Heart left ventricle (tissue), 13 donors: ENCODE data around the gene CBFA2T3.

Source experiments
- CTCF ChIP-seq, 12 donors: fragments of 200-600 bp; sonication (generic) in 4 of 12; IDR thresholded peaks; one replicate each; pipeline versions ENCODE4 v1.5.0 to v1.8.0; 2018 to 2022; ENCODE audit warnings: antibody characterized with exemption in 12 of 12, mild to moderate bottlenecking in 5 of 12
- POLR2A ChIP-seq, 2 donors: fragments of 450-650 bp; IDR thresholded peaks; one replicate each; pipeline ENCODE4 v1.6.1; 2017; ENCODE audit warnings: antibody characterized with exemption in 2 of 2, mild to moderate bottlenecking in 2 of 2, moderate library complexity in 2 of 2
- donor health status: ischemic (EF 13 %, LVEDD 7.1; RV severe dilation, severe dysfunction).
- donor health status: DM: no; HTN: yes; CAD: no.
- donor health status: DM: no; HTN: no; CAD: no.
- donor health status: ischemic (EF 25% LVEDD 6.9; RV normal size, moderate dysfunction).
- donor health status: ischemic (EF 25% LVEDD 5.7; RV mildly dilated, moderate dysfunction).
- donor health status: ischemic (EF 35%, LVEDD 5.7; RV mildly dilated, moderate dysfunction).
- donor health status: nonischemic (EF 11% LVEDD 7.7; RV severe dilation, severe dysfunction).
- donor health status: DM: yes; HTN: yes; CAD: no.
- donor health status: PGD.
- donor health status: ischemic (EF 29% LVEDD 5.4; RV normal size, mild dysfunction).
- donor health status: nonischemic (EF 23%, LVEDD 6.1; RV moderate dilation, normal function).

GRCh38 chr16:88951501-88951900 lies 25.5 kb downstream of the CBFA2T3 start:
- TF ChIP-seq CTCF (IDR thresholded peaks at IDR 0.05) = no peak
- TF ChIP-seq POLR2A (IDR thresholded peaks at IDR 0.05) = no peak
